CD1c-positive myeloid dendritic cell (primary cell): Measurements from ENCODE around the gene MYH9.
A peak's percentile ranks its signal among the peaks of the same experiment; 100 is the strongest.

Source experiments
- DNase-seq: peaks from one replicate; pipeline ENCODE4 v3.0.0-alpha.2; 2016; ENCODE audit errors: extremely low spot score

MYH9 gene

GRCh38 chr22:36367479-36367878 lies 20.3 kb downstream of the MYH9 start:
- peak; percentile 50 for DNase-seq

- DNase-seq: no peak
These were observed 20.7 kb downstream of the MYH9 start for GRCh38 chr22:36367066-36367465.

- peak; percentile 37 for DNase-seq
These were observed 21.5 kb downstream of the MYH9 start for GRCh38 chr22:36366291-36366708.

DNA sequence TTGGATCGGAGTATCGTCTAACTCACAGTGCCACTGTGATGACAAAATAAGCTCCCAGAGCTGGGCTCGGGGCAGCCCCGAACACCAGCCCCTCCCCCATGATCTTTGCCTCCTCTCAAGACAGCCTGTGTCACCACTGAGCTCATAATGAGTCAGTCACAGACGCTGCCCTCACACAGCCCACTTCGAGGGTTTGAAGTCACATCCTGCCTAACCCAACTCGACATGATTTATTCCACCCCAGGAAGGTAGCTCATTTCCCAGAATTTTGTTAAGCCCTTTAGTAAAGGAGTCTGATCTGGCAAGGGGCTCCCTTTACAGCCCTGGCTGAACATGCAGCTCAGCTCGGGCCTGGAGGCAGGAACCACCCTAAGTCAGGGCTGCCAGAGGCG lies 22.8 kb downstream of the MYH9 start:
- peak; percentile 88 for DNase-seq

GRCh38 chr22:36364255-36365019 lies 23.3 kb downstream of the MYH9 start:
- no peak for DNase-seq

- no peak for DNase-seq
These were observed 24.3 kb downstream of the MYH9 start for GRCh38 chr22:36363349-36363981.

DNA sequence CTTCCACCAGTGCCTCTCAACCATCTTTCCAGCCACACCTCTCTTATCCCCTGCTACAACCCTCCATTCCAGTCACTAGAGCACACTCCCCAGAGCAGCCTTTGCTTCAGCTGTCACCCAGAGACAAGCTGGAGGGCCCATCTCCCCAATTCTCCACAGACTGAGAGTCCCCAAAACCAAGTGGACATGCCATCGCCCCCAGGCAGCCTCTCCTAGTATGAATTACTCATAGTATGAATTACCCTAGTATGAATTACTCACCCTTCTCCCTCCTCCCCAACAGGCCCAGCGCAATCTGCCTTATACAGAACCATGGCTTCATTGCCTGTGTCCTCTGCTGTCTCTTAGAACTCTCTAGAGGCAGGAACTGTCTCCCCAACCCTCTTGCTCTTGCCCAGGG lies 24.8 kb downstream of the MYH9 start:
- no peak for DNase-seq

DNA sequence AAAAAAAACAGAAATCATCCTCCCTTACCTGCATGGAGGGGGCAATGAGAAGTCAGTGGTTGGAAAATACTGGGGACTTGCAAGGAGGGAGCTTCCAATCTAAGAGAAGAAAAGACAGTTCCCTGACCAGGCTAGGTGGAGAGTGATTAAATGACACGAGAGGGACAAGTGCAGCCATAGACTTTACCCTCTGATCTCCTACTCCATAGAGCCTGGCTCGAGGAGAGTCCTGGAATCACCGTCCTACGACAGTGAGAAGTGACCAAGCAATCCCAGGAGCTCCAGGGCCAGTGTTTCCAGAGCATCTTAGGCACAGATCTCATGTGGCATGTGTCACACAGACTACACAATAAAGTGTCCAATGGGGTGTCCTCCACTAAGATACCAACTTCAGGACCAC lies 25.7 kb downstream of the MYH9 start:
- no peak for DNase-seq

- no peak for DNase-seq
These were observed 26.8 kb downstream of the MYH9 start for GRCh38 chr22:36360871-36361383.

DNA sequence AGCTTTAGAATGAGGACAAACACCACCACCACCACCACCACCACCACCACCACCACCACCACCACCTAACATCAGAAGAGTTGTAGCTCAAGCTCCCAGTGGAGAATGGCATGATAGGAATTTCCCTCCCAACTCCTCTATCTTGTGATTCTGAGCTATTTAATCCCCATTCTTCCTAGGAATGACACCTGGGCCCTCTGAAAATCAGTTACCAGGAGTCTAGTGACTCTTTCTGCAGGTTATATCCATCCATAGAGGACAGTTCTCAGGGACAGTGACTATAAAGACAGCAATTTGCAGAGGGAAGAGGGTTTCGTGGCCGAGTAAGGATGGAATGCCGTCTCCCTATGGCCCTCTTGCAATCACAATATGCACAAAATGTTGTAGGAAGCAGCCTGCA lies 27.8 kb downstream of the MYH9 start:
- DNase-seq: no peak

- no peak for DNase-seq
These were observed 28.2 kb downstream of the MYH9 start for GRCh38 chr22:36359470-36359996.

DNA sequence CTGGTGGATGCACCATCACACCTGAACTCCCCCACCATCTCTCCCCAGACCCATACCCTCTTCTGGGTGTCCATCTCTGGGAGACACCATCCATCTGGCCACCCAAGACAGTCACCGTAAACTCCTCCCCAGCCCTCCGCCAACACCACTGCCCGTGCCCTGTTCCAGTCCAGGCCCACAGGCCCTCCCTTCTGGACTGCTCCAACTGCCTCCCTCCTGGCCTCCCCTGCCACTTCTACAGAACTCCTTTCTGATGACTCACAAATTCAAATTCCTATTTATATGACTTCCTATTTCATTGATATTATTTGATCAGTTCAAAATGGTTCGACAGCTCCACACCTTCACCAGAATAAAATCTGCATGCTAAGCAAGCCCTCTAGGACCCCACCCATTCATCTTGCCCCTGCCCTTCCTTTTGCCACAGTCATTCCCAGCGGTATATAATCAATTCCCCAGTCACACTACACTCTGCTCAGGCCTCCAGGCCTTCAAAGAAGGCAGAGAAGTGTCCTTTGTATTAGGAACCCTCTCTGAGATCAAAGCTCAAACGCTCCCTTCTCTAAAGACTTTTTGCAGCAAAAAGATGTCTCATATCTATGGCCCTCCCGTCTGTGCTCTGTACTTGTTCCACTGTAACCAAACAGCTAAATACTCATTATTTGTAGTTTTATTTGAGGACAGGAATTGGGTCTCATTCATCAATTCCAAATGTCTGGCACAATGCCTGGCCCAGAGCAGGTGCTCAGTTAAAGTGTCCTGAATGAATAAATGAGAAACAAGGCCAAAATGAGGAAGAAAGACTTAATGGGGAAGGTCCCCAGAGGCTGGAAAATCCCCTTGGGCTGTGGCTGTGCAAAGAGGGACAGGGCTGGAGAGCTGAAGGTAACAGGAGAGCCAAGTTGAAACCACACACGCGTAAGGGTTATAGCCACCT lies 29.0 kb downstream of the MYH9 start:
- DNase-seq: peak; percentile 71

GRCh38 chr22:36356708-36357624 lies 30.8 kb downstream of the MYH9 start:
- peak; percentile 76 for DNase-seq

- DNase-seq: no peak
These were observed 31.9 kb downstream of the MYH9 start for GRCh38 chr22:36355894-36356293.

GRCh38 chr22:36355362-36355761 lies 32.4 kb downstream of the MYH9 start:
- no peak for DNase-seq

DNA sequence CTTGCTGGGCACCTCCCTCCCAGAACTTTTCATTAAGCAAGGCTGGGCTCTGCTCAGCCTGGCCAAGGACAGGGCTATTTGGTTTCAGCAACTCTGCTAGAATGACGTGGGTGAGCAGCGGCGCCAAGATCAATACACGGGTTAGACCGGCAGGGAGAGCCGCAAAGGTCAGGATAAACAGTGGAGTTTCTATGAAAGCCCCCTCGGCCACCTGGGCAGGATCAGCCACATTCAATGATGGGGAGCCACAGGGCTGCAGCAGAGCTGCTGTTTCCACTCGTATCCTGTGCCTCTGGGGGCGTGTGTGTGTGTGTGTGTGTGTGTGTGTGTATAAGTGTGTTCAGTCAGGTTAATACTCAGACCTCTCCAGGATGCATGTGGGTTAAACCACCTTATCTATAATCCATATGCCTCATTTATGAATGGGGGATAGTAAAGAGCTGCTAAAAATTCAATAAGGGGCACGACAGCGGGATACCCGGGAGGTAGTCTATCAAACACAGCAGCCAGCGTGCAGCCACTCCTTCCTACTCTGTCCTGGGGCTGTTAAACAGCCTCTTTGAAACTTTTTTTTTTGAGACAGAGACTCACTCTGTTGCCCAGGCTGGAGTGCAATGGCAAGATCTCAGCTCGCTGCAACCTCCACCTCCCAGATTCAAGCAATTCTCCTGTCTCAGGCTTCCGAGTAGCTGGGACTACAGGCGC lies 34.8 kb downstream of the MYH9 start:
- DNase-seq: no peak

GRCh38 chr22:36351921-36352802 lies 35.6 kb downstream of the MYH9 start:
- DNase-seq: no peak

- DNase-seq: no peak
These were observed 36.8 kb downstream of the MYH9 start for GRCh38 chr22:36350751-36351594.
